ENCODE measurements around the gene AMN.
"Not testable (repeated sequence)": the region's sequence is repeated elsewhere in the genome, so short reads cannot be mapped to it uniquely, and the experiment has no call there.

The AMN gene

DNA sequence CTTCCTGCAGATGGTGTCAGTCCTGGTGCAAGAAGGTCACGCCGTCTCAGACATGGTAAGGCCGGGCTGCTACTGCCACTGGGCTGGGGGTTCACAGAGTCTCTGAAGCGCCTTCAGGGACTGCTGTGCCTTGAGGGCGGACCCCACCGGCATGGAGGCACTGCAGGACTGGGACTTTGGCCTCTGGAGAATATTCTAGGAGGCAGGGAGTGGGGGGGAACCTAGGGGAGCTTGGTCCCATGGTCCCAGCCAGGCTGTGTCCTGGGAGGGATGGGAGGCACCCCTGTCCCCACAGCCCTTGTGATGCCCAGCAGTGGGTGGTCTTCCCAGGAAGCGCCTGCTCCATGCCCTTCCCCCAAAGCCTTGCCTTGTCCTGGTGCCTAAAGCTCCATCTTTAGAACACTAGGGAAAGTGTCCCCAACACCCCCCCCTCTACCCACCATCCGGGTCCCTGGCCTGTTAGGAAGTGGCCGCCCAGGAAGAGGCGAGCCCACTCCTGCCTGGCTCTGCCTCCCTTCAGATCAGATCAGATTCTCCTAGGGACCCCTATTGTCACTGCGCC, 1.5 kb downstream of the AMN start:
- no peaks in the 10 kb centered on the region for H3K36me3 ChIP-seq (replicated peaks)
- no peaks in the 10 kb centered on the region for H3K4me1 ChIP-seq
- no peaks in the 10 kb centered on the region for H3K9me3 ChIP-seq
- H3K27me3 ChIP-seq (ENCODE audit: low read depth): no peaks in the 10 kb centered on the region
- no peak overlapping the region for H3K4me3 ChIP-seq
- in situ Hi-C loops (cut with MboI; ENCODE audit: low sequenced_read_pairs): no loop called here
- no peak for DNase-seq (ENCODE audit: low spot score in 2 of 2)

DNA sequence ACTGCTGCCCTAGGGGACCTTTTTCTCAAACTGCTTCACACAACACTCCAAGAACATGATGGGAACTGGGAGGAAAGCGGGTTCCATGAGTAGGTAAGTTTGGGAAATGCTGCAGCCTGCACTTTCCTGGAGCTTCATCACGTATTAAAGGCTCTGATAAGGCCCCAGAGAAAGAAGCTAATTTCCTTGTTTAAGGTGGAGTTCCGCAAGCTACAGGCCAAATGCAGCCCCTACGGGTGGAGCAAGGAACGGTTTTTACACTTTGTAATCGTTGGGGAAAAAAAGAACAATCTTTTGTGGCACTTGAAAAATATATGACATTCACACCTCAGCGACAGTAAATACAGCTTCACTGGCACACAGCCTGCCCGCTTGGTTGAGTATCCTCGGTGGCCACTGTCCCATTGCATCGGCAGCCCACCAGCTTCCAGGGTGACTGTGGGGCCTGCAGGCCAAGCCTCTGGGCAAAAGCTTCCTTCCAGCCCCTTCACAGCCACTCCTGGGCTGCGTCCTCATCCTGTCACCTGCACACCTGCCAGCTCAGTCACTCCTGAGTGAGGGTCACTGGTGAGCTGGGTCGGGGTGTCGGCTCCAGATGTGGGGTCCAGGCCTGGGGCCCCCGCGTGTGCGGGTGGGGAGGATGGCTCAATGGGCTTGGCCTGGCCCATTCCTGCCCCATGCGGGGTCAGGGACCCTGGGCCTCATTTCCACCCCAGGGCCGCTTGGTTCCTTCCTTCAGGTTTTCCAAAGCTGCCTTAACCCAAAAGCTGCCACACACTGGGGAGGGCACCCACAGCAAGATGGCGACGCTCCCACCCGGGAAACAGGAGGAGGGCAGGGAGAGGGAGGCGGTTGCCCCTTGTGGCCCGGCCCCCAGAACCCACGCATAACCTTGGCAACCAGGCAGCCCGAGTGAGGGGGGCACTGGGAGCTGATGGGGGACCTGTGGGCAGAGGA, 2.4 kb downstream of the AMN start:
- in situ Hi-C loops (cut with MboI; ENCODE audit: low sequenced_read_pairs): no loop called here
- H3K4me1 ChIP-seq: no peaks in the 10 kb centered on the region
- no peaks in the 10 kb centered on the region for H3K9me3 ChIP-seq
- no peaks in the 10 kb centered on the region for H3K36me3 ChIP-seq (replicated peaks)
- no peak overlapping the region for H3K4me3 ChIP-seq
- H3K27me3 ChIP-seq (ENCODE audit: low read depth): no peaks in the 10 kb centered on the region
- DNase-seq (ENCODE audit: low spot score in 2 of 2): no peak

DNA sequence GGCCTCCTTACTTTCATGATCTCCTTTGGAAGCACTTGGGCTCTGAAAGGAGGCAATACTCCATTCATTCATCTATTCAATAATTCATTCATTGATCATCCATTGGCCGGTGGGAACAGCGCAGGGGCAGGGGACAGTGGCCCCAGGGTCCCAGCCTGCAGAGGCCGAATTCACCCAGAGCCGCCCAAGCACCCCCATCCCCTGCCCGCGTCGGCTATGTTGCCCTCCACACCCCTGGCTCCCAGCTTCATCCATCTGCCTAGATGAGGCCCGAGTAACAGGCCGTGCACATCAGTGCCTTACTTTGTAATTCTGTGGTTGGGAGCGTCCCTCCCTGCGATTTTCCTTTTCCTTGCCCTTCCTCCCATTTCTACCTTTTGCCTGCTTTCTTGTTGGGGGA, 3.2 kb downstream of the AMN start:
- Histone ChIP-seq H3K9me3 (no peaks in the 10 kb centered on the region), H3K4me3 (no peak overlapping the region), H3K4me1 (no peaks in the 10 kb centered on the region), H3K27me3 (ENCODE audit: low read depth) (no peaks in the 10 kb centered on the region), H3K36me3 (replicated peaks) (no peaks in the 10 kb centered on the region)
- DNase-seq (ENCODE audit: low spot score in 2 of 2): no peak
- in situ Hi-C loops (cut with MboI; ENCODE audit: low sequenced_read_pairs): no loop called here

DNA sequence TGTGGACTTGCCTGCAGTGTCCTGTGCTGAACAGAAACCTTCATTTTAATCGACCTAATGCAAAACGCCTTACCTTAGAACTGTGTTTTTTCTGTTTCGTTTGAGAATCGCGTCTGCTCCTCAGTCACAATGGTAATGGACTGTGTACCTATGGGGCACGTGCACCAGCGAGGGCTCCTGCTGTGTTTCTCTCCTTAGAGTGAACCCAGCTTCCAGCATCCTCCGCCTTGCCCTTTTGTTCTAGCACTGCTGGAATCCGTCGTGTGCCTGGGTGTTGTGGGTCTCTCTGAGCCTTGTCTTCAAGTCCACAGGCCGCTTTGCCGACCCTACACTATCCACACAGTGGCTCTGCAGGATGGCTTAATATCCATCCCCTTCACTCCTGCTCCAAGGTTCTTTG, 3.6 kb downstream of the AMN start:
- no peaks in the 10 kb centered on the region for H3K9me3 ChIP-seq
- no peaks in the 10 kb centered on the region for H3K36me3 ChIP-seq (replicated peaks)
- in situ Hi-C loops (cut with MboI; ENCODE audit: low sequenced_read_pairs): no loop called here
- no peak for DNase-seq (ENCODE audit: low spot score in 2 of 2)
- H3K4me1 ChIP-seq: no peaks in the 10 kb centered on the region
- H3K4me3 ChIP-seq: no peak overlapping the region
- H3K27me3 ChIP-seq (ENCODE audit: low read depth): no peaks in the 10 kb centered on the region

DNA sequence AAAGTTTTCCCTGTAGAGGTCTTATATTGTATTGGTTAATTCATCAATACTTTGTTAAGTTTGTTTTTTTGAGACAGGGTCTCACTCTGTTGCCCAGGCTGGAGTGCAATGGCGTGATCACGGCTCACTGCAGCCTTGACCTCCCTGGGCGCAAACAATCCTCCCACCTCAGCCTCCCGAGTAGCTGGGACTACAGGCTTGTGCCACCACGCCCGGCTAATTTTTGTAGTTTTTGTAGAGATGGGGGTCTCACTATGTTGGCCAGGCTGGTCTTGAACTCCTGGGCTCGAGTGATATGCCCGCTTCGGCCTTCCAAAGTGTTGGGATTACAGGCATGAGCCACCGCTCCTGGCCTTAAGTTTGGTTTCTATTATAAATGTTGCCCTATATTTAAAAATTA, 4.4 kb downstream of the AMN start:
- H3K4me3 ChIP-seq; in situ Hi-C loops (cut with MboI; ENCODE audit: low sequenced_read_pairs); H3K4me1 ChIP-seq; H3K36me3 ChIP-seq (replicated peaks); DNase-seq (ENCODE audit: low spot score in 2 of 2); H3K27me3 ChIP-seq (ENCODE audit: low read depth); H3K9me3 ChIP-seq: not testable (repeated sequence)

DNA sequence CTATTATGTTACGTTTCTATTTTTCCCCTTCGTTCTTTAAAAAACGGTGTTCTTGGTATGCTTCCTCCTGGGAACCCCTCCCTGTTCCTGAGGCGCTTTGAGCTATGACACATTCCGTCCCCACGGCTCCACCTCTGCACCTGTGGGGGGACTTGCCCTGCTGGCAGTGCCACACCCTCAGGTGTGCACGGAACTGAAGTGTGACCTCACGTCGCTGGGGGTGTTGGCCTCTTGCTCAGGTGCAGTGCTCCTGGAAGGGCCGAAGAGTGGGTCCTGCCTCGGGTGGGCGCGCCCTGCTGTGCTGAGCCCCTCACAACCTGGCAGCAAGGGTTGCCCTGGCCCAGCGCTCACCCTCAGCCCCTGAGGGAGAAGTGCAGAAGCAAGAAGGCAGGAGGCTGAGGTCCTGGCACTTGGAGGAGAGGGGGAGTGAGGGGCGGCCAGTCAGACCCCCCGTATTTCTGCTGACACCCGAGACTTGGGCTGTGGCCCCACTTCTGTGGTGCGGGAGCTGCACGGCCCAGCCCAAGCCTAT, 4.9 kb downstream of the AMN start:
- Histone ChIP-seq H3K36me3 (replicated peaks) (no peaks in the 10 kb centered on the region), H3K9me3 (no peaks in the 10 kb centered on the region), H3K4me1 (no peaks in the 10 kb centered on the region), H3K27me3 (ENCODE audit: low read depth) (no peaks in the 10 kb centered on the region), H3K4me3 (no peak overlapping the region)
- in situ Hi-C loops (cut with MboI; ENCODE audit: low sequenced_read_pairs): no loop called here
- no peak for DNase-seq (ENCODE audit: low spot score in 2 of 2)

DNA sequence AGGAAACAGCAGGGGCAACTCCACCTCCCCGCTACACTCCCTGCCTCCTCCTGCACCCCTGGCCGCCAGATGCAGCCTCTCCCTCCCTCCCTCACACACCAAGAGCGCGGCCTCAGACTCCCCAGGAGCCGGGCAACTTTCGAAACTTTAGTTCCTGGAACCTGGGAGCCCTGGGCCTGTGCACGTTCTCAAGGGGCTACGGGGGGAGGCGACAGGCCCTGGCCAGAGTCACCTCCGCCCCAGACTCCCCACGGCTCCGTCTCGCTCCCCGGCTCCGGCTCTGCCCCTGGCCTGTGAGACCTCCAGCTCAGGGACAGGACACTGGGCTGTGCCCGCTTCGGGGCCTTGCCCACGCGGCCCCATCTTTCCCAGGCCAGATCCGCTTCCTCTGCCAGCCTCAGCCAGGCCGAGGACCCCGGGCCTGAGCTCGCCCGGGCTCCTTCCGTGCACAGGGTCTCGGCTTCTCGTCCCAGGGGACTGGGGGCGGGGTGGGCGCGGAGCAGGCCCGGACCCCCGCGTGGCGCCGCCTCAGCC, 5.5 kb downstream of the AMN start:
- Histone ChIP-seq H3K27me3 (ENCODE audit: low read depth) (no peaks in the 10 kb centered on the region), H3K9me3 (no peaks in the 10 kb centered on the region), H3K4me1 (no peaks in the 10 kb centered on the region), H3K4me3 (no peak overlapping the region), H3K36me3 (replicated peaks) (no peaks in the 10 kb centered on the region)
- in situ Hi-C loops (cut with MboI; ENCODE audit: low sequenced_read_pairs): no loop called here
- no peak for DNase-seq (ENCODE audit: low spot score in 2 of 2)

DNA sequence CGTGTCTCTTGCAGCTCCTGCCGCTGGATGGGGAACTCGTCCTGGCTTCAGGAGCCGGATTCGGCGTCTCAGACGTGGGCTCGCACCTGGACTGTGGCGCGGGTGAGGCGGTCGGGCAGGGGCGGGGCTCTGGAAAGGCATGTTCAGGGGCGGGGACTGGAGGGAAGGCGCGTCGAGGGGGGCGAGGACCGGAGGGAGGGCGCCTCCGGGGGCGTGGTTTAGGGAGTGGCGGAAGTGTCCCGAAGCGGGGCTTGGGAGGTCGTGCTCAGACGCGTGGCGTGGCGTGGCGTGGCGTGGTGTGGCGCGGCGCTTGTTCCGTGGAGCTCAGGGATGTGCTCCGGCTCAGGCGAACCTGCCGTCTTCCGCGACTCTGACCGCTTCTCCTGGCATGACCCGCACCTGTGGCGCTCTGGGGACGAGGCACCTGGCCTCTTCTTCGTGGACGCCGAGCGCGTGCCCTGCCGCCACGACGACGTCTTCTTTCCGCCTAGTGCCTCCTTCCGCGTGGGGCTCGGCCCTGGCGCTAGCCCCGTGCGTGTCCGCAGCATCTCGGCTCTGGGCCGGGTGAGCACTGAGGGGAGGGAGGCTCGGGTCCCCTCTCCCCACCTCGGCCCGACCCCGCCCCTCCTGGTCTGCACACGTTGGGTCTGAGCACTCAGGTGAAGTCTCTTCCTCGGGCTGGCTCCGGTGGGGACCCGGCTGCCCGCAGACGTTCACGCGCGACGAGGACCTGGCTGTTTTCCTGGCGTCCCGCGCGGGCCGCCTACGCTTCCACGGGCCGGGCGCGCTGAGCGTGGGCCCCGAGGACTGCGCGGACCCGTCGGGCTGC, 6.2 kb downstream of the AMN start:
- Histone ChIP-seq H3K27me3 (ENCODE audit: low read depth) (no peaks in the 10 kb centered on the region), H3K4me3 (no peak overlapping the region), H3K36me3 (replicated peaks) (peaks cover 6% of the 10 kb centered on the region; the same call in 1 of the 2 replicates), H3K9me3 (no peaks in the 10 kb centered on the region), H3K4me1 (peaks cover 2% of the 10 kb centered on the region)
- in situ Hi-C loops (cut with MboI; ENCODE audit: low sequenced_read_pairs): no loop called here
- DNase-seq (ENCODE audit: low spot score in 2 of 2): no peak

DNA sequence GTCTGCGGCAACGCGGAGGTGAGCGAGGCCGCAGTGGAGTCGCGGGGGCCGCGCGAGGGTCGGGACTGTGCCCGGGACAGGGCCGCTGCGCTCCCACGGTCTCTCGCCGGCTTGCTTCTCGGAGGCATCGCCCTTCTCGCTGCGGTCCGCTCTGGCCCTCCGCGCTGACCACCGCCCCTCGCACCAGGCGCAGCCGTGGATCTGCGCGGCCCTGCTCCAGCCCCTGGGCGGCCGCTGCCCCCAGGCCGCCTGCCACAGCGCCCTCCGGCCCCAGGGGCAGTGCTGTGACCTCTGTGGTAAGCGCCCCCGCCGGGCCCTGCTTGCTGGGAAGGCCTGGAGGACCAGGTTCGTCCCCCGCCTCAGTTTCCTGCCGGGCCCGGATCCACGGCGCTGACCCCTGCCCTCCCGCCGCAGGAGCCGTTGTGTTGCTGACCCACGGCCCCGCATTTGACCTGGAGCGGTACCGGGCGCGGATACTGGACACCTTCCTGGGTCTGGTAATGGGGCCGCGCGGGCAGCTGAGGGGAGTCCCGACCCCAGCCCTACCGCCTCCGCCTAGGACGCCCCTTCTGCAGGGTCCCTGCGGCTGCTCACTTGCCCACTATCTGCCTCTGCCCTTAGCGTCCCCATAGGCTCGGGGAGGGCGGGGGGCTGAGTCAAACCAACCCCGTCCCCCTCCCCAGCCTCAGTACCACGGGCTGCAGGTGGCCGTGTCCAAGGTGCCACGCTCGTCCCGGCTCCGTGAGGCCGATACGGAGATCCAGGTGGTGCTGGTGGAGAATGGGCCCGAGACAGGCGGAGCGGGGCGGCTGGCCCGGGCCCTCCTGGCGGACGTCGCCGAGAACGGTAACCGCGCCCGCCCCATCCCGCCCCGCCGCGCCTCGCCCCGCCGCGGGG, 7.0 kb downstream of the AMN start:
- H3K27me3 ChIP-seq (ENCODE audit: low read depth): no peaks in the 10 kb centered on the region
- DNase-seq (ENCODE audit: low spot score in 2 of 2): no peak
- peaks cover 11% of the 10 kb centered on the region for H3K36me3 ChIP-seq (replicated peaks)
- H3K4me1 ChIP-seq: peaks cover 11% of the 10 kb centered on the region
- in situ Hi-C loops (cut with MboI; ENCODE audit: low sequenced_read_pairs): no loop called here
- no peaks in the 10 kb centered on the region for H3K9me3 ChIP-seq
- no peak overlapping the region for H3K4me3 ChIP-seq

DNA sequence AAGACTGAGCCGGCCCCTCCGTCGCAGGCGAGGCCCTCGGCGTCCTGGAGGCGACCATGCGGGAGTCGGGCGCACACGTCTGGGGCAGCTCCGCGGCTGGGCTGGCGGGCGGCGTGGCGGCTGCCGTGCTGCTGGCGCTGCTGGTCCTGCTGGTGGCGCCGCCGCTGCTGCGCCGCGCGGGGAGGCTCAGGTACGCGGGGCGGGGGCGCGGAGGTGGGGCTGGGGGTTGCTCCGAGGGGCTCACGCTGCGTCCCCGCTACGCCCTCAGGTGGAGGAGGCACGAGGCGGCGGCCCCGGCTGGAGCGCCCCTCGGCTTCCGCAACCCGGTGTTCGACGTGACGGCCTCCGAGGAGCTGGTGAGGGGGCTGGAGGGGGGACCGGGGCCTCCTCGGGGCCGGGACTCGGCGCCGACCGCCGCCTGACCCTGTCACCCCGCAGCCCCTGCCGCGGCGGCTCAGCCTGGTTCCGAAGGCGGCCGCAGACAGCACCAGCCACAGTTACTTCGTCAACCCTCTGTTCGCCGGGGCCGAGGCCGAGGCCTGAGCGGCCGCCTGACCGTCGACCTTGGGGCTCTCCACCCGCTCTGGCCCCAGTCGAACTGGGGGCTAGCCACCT, 7.8 kb downstream of the AMN start:
- H3K4me3 ChIP-seq: no peak overlapping the region
- no peak for DNase-seq (ENCODE audit: low spot score in 2 of 2)
- peaks cover 13% of the 10 kb centered on the region for H3K36me3 ChIP-seq (replicated peaks)
- H3K9me3 ChIP-seq: no peaks in the 10 kb centered on the region
- in situ Hi-C loops (cut with MboI; ENCODE audit: low sequenced_read_pairs): no loop called here
- no peaks in the 10 kb centered on the region for H3K27me3 ChIP-seq (ENCODE audit: low read depth)
- peaks cover 11% of the 10 kb centered on the region for H3K4me1 ChIP-seq

DNA sequence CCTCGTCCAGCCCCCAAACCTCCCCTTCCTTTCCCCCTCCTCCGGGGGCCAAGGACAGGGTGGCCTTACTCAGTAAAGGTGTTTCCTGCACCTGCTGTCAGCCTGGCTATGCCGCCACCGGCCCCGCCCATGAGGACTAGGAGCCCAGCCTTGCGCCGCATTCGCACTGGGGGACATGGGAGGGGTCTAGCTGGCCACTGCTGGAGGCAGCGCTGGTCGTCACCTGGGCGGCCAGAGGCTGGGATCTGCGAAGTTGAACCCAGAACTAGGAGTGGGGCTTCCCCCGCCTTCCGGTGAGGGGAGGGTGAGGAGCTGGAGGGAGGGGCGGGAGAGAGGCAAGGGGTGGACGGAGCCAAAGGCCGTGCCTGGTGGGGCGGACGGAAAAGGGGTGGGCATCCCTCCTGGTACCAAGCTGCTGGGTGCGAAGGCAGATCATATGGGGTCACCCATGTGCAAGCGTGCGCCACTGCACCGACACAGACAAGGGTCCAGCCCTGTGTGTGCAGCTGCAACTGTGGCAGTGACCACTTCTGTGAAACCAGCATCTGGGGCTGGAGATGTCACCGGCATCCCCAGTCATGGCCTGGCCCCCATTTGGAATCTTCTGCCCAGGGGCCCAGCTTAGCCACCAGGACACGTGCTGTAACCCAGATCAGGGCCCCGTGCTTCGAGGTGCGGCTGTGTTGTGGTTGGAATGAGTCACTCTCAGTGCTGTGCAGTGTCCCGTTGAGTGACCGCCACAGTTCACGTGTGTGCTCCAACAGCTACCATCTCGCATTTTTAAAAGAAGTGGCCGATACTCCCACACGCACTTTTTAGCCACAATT, 8.5 kb downstream of the AMN start:
- Histone ChIP-seq H3K4me1 (peaks cover 11% of the 10 kb centered on the region), H3K27me3 (ENCODE audit: low read depth) (no peaks in the 10 kb centered on the region), H3K9me3 (no peaks in the 10 kb centered on the region), H3K36me3 (replicated peaks) (peaks cover 13% of the 10 kb centered on the region), H3K4me3 (no peak overlapping the region)
- in situ Hi-C loops (cut with MboI; ENCODE audit: low sequenced_read_pairs): no loop called here
- no peak for DNase-seq (ENCODE audit: low spot score in 2 of 2)

Measured in HAP-1 (cell line).